HG03432 (cell line): ENCODE measurements around the gene TMEM204.

Experiments used
- ATAC-seq: cut with Tn5 transposase; IDR thresholded peaks from one replicate; pipeline ENCODE4 v1.9.1; 2021; ENCODE audit warnings: mild to moderate bottlenecking, moderate library complexity; ENCODE audit not compliant: unreplicated experiment

The TMEM204 gene

GRCh38 chr16:1498899-1499676 lies 34.4 kb upstream of the TMEM204 start:
- ATAC-seq = no peak

DNA sequence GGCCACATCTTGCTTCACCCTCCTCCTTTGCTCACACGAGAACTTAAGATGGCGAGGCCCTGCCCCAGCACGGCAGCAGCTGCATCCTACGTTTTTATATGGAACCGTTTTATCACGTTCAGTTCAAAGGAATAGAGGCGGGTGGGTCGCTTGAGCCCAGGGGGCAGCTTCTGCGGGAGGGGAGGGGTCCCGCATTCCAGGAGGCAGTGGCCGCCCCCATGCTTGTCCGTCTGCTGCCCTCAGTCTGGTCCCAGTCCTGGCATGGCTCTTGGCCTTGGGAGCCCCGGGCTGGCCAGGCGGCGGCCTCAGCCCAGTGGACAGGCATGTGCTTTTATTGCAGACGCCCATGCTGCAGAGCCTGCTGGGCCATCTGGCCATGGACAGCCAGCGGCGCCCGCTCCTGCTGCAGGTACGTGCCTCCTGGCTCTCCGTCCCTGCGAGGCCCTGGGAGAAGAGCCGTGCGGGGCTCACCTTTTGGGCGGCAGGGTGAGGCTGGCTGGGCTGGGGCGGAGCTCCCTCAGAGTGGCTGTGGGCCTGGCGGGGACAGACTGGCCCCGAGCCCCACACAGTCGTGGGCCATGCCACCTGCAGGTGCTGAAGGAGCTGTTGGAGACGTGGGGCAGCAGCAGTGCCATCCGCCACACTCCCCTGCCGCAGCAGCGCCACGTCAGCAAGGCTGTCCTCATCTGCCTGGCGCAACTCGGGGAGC lies 33.6 kb upstream of the TMEM204 start:
- no peak for ATAC-seq

DNA sequence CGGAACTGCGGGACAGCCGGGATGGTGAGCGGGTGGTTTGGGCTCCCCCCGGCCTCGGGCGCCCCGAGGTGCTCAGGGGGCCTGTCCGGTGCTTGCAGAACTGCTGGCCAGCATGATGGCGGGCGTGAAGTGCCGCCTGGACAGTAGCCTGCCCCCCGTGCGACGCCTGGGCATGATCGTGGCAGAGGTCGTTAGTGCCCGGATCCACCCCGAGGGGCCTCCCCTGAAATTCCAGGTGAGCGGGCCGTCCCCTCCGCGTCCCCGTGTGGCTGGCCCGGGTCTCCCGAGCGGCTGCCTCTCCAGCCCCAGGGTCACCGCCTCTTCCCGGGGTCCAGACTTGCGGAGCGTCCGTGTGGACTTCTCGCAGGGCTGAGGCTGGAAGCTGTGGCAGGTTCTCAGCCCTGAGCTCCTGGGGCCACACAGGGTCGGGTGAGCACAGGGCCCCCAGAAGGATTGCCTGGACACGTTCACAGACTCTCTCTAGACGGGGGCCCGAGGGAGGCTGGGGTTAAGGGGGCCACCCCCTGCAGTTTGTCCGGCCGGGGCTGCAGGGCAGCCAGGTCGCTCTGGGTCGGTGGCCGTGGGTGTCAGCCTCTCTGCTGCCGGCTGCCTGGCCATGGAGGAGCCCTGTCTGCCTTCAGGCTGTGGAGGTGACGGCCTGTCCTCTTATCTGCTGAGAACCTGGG lies 32.9 kb upstream of the TMEM204 start:
- no peak for ATAC-seq

GRCh38 chr16:1501630-1502029 lies 31.8 kb upstream of the TMEM204 start:
- ATAC-seq = no peak

GRCh38 chr16:1502092-1503004 lies 31.1 kb upstream of the TMEM204 start:
- ATAC-seq = no peak

DNA sequence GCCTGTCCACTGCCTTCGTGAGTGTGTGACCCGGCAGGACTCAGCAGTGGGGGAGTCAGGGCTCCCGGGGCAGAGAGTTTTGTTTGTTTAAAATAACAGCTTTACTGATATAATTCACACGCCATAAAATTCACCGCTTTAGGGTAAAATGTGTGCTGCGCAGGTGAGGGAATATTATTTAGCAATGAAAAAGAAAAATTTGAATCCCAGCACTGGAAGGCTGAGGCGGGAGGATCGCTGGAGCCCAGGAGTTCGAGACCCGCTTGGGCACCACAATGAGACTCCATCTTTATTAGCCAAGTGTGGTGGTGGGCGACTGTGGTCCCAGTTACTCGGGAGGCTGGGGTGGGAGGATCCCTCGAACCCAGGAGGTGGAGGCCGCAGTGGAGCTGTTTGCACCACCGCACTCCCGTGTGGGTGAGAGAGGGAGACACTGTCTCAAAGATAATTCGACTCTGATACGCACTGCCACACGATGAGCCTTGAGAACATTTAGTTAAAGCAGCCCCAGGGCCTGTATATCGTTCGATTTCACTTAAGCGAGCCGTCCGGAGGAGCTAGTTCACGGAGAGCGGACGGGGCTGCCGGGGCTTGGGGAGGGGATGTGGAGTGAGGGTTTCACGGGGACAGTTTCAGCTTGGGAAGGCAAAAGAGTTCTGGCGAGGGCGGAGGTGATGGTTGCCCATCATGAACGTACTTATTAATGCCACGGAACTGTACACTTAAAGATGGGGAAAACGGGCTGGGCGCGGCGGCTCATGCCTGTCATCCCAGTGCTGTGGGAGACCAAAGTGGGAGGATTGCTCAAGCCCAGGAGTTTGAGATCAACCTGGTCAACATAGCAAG lies 30.1 kb upstream of the TMEM204 start:
- no peak for ATAC-seq

- ATAC-seq = no peak
These were observed 28.2 kb upstream of the TMEM204 start for GRCh38 chr16:1505073-1505844.

DNA sequence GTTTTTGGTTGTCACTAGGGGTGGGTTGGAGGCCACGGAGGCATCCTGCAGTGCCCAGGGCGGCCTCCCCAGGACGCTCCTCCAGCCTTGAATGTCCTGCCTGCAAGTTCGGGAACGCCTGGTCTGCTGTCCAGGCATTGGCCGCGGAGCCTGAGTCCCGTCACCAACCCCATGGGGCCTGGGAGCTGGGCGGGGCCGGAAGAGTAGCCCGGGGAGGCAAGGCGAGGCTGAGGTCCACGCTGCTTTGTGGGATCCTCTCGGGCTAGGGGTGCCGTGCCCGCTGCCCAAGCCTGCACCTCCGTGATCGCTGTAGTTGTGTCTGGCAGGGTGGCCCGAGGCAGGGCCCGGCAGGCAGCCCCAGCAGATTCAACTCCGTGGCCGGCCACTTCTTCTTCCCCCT lies 27.6 kb upstream of the TMEM204 start:
- ATAC-seq = no peak

GRCh38 chr16:1506494-1507213 lies 26.8 kb upstream of the TMEM204 start:
- ATAC-seq = no peak

DNA sequence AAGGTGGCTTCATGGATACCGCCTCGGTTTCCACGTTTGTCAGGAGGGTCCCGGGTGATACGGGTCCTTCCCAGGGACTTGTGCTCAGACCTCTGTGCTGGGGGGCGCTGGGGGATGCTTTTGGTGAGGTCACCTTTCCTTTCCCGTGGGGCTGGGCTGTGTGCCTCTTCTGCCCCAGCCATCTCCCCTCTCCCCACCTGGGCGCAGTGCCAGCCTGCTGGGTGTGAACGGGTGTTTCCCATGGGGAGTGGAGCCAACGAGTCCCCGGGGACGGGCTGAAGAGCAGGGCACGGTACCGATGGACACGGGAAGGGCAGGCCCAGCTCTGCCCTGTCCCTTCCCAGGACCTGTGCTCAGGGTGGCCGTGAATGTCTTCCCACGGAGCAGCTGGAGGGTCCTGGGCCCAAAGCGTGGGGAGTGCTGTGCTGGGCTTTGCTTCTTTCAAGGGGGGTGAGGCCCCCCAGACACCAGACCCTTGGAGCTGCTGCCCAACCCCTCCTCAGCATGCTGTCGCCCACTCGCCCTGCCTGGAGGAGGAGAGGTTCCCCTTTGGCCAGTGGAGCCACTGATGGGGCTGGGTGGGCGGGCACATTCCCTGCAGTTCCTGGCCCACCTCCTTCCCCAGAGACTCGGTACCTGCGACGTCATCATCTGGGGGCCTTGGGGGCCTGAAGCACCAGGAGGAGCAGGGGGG lies 24.8 kb upstream of the TMEM204 start:
- ATAC-seq = no peak

- no peak for ATAC-seq
These were observed 23.9 kb upstream of the TMEM204 start for GRCh38 chr16:1509307-1510221.

DNA sequence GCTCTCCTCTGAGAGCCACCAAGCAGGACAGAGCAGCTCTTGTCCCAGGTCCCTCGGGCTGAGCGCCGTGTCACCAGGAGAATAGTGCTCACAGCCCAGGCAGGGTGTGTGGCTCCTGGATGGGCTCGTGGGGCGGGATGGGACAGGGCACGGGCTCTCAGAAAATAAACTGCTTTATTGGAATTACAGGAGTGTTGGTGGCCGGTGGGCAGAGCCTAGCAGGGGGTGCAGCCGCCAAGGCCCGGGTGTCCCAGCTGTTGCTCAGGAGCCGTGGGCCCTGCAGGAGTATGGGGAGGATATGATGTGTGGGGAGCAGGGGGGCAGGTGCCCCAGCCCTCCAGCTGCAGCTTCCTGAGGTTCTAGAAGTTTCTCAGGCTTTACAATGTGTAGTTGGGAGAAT lies 23.2 kb upstream of the TMEM204 start:
- no peak for ATAC-seq

DNA sequence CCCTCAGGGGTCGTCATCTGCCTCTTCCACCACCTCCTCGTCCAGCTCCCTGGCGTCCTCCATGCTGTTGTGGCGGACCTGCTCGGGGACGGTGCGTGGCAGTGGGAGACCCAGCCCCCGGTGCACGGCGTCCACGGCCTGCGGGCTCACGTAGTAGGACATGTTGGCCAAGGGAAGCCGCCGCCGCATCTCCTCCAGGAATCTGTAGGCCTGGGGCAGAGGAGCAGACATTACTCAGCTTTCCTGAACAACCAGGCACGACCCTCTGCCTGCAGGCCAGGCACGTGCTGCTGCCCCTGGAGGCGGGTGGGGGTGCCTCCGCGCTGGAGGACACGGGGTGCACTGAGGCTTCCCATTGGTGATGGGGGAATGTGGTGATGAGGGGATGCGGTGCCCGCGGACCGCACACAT lies 22.5 kb upstream of the TMEM204 start:
- no peak for ATAC-seq

- ATAC-seq = no peak
These were observed 21.6 kb upstream of the TMEM204 start for GRCh38 chr16:1511662-1512569.

DNA sequence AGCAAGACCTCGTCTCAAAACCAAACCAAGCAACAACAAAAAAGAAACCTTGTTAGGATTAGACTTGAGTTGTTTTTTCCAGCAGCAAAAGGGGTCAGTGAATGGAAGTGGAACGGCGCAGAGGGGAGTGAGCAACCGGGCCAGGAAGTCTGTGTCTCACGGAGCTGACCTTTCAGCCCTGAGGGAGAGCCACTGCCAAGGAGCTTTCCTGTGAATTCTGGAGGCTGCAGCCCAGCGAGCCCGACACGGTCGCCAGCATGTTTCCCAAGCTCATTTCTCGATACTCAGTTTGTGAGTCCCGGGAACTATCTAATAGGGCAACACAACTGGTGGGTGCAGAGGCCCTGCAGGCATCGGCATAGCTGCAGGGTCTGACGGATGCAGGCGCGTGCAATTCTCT lies 20.7 kb upstream of the TMEM204 start:
- no peak for ATAC-seq

DNA sequence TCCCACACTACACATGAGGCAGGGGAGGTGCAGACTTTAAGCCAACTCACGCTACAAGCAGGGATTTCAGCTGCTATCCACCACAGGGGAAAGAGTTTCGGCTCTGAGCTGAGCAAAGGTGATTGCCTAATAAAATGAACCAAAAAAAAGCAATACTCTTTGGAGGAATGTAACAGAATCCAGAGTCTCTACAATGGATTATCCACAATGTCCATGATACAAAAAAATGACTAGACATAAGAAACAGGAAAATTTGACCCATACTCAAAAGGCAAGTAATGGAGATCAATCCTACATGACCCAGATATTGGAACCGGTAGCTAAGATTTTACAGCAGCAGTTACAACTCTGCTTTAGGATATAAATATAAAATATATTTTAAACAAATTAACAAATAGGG lies 19.0 kb upstream of the TMEM204 start:
- ATAC-seq = no peak
